NB4 (cell line): Measurements from ENCODE around the gene PTPN20.

Source experiments
- DNase-seq: peaks from one replicate; pipeline ENCODE4 v3.0.0; 2010; ENCODE audit warnings: low read depth
- H3K4me3 ChIP-seq: one replicate; pipeline ENCODE4 v1.5.1; 2011; ENCODE audit warnings: mild to moderate bottlenecking, low read depth, low read length, moderate library complexity
- CTCF ChIP-seq: IDR thresholded peaks from one replicate; pipeline ENCODE4 v1.5.1; 2012; ENCODE audit warnings: low read depth, low read length
- MAX ChIP-seq: IDR thresholded peaks from 2 replicates; pipeline ENCODE4 v1.6.1; 2011; ENCODE audit warnings: low read depth, low read length
- MYC ChIP-seq: IDR thresholded peaks from 2 replicates; pipeline ENCODE4 v1.6.1; 2011; ENCODE audit warnings: low read depth, low read length
- POLR2A ChIP-seq: IDR thresholded peaks from 2 replicates; pipeline ENCODE4 v1.6.1; 2011; ENCODE audit warnings: mild to moderate bottlenecking; ENCODE audit not compliant: insufficient read length; ENCODE audit errors: extremely low read depth

PTPN20 gene

GRCh38 chr10:46998192-46998591 lies 87.0 kb downstream of the PTPN20 start:
- DNase-seq = no peak
- no peak overlapping the region for H3K4me3 ChIP-seq
- no peak for TF ChIP-seq POLR2A
- no peak for TF ChIP-seq CTCF
- TF ChIP-seq MYC = no peak
- no peak for TF ChIP-seq MAX

GRCh38 chr10:46998595-46998994 lies 87.4 kb downstream of the PTPN20 start:
- TF ChIP-seq CTCF = no peak
- no peak for TF ChIP-seq MYC
- no peak for TF ChIP-seq MAX
- no peak for TF ChIP-seq POLR2A
- no peak for DNase-seq
- H3K4me3 ChIP-seq = no peak overlapping the region

- TF ChIP-seq CTCF = no peak
- TF ChIP-seq MAX = no peak
- no peak for TF ChIP-seq MYC
- TF ChIP-seq POLR2A = no peak
- DNase-seq = no peak
- no peak overlapping the region for H3K4me3 ChIP-seq
Measured at GRCh38 chr10:46999217-46999616, 88.0 kb downstream of the PTPN20 start.

- no peak for DNase-seq
- no peak for TF ChIP-seq MYC
- no peak for TF ChIP-seq POLR2A
- no peak for TF ChIP-seq MAX
- TF ChIP-seq CTCF = no peak
- no peak overlapping the region for H3K4me3 ChIP-seq
Measured at GRCh38 chr10:47008769-47009168, 97.5 kb downstream of the PTPN20 start.

- H3K4me3 ChIP-seq = no peak overlapping the region
- DNase-seq = no peak
- TF ChIP-seq POLR2A = no peak
- TF ChIP-seq MYC = no peak
- TF ChIP-seq CTCF = no peak
- TF ChIP-seq MAX = no peak
Measured at GRCh38 chr10:47009215-47009838, 98.1 kb downstream of the PTPN20 start.

GRCh38 chr10:47010036-47010435 lies 98.8 kb downstream of the PTPN20 start:
- TF ChIP-seq MAX = no peak
- TF ChIP-seq CTCF = no peak
- no peak for TF ChIP-seq POLR2A
- TF ChIP-seq MYC = no peak
- DNase-seq = no peak
- no peak overlapping the region for H3K4me3 ChIP-seq
